HG03432 (cell line): ENCODE results near the gene GUCY2C.

ENCODE experiments used
- ATAC-seq: cut with Tn5 transposase; IDR thresholded peaks from one replicate; pipeline ENCODE4 v1.9.1; 2021; ENCODE audit warnings: mild to moderate bottlenecking, moderate library complexity; ENCODE audit not compliant: unreplicated experiment

GUCY2C gene

DNA sequence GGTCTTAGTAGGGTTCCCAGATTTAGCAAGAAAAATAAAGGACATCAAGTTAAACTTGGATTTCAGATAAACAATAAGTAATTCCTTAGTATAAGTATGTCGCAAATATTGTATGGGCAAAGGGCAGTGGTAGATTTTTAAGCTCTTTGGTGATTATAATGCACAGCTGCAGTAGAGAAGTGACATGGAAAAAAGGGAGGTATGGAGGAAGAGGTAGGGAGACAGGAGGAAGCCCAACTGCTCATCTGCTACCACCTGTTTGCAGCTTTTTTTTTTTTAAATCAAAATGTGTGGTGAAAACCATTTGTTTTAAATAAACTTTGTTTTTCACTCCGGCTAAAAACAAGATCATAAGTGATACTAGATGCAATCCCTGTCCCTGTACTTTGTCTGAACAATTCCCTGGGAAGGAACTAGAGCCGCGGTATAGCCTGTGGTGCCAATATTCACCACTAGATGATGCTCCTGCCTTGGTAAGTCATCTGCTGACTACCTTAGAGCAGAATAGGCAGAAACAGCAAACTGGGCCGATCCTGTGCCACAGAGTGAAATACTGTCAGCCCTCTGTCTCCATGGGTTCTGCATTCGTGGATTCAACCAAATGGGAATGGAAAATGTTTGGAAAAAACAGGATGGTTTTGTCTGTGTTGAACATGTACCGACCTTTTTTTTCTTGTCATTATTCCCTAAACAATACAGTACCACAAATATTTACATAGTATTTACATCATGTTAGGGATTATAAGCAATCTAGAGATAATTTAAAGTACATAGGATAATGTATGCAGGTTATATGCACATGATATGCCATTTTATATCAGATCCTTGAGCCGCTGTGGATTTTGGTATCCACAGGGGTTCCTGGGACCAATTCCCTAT is 66.3 kb downstream of the GUCY2C start:
- ATAC-seq, result peak; percentile 94

GRCh38 chr12:14628771-14629170 is 67.6 kb downstream of the GUCY2C start:
- no peak for ATAC-seq

- ATAC-seq, result peak; percentile 81
Measured at GRCh38 chr12:14621826-14622225, 74.6 kb downstream of the GUCY2C start.

GRCh38 chr12:14619741-14620501 is 76.5 kb downstream of the GUCY2C start:
- ATAC-seq, result peak; percentile 62

- no peak for ATAC-seq
Measured at GRCh38 chr12:14618983-14619382, 77.4 kb downstream of the GUCY2C start.

DNA sequence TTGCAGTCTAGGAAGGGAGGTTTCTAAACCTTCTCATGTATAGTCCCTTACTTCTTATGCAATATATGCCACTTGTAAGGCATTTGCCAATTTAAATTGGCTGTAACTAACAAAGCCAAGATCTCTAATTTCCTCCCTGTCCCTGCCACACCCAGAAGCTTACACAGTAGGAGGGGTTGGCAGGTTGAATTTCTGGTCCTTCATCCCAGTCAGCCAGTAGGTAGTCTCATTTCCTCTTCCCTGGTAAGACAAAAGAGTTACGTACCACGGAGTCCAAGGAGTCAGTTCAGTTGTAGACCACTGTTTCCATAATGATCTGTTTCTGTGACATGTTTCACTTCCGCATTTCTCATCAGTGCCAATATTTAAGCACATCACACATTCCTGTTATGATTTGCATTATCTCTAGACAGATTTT is 81.7 kb downstream of the GUCY2C start:
- ATAC-seq, result peak; percentile 56

DNA sequence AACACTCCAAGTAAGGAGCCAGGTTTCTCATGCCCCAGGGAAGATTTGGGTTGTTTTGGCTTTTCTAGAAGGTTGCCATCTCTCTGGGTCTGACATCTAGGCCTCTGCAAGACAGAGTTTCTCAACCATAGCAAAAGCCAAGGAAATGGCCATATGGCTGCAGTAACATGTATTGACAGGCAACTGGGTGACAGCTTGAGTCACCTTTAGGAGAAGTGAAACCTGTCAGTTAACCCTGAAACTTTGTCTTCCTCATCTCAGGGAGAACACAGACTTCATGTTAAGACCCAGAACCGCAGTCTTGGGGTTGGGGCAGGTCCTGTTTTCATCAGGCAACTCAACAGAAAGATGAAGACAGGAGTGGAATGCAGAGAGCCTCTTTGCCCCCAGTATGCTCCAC is 82.7 kb downstream of the GUCY2C start:
- peak; percentile 95 for ATAC-seq

DNA sequence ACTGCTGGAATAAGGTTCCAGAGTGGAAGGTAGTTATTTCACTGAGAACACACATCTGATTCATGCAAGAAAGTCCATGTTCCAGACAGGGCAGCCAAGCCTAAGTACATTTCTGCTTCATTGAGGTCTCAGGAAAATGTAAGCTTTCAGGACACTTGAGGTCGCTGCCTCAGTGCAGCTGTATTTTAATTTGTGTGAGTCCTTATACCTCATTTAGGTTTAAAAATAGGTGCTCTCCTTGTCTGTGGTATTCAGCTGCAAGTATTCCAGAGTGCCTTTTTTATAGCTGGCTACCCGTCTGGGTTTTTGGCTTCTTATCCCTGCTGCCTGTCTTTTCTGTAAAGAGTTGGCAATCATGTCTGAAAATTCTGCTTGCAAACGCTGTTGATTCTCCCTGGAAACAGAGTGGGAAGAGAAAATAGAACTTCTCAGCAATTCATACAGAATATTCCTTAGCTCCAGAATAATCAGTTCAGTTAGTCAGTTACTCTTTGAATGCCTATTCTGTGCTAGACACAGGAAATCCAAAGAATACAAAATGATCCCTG is 83.4 kb downstream of the GUCY2C start:
- no peak for ATAC-seq

GRCh38 chr12:14612250-14612649 is 84.1 kb downstream of the GUCY2C start:
- ATAC-seq, result no peak

DNA sequence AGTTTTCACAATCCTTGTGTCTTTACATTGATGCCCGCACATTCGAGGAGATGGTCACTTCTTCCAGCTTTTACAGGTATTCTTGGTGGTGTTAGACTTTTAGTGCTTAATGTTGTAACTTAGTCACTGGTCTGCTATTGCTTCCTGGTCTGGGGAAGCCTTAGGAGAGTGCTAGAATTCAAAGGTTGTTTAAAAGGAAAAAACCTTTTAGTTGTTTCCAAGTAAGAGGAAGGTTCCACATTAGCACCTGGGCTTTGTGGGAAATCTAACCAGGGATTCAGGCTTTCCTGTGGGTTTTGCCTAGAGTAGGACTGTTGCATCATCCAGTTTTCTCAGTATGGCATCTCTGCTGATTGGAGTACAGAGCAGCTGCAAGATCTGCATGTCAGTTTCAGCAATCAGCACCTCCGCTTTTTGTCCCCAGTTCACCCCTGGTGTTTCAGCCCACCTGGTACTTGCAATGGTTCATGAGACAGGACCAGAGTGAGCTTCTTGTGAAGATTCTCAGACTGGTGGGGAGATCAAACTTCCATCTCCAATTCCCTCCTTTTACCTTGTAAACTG is 84.7 kb downstream of the GUCY2C start:
- no peak for ATAC-seq

DNA sequence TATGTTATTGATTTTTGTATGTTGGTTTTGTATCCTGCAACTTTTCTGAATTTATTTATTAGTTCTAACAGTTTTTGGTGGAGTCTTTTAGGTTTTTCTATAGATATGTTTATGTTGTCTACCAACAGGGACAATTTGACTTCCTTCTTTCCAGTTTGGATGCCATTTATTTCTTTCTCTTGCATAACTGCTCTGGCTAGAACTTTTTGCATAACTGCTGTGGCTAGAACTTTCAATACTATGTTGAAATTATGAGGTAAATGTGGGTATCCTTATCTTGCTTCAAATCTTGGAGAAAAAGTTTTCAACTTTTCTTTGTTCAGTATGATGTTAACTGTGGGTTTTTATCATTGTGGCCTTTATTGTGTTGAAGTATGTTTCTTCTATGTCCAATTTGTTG is 88.8 kb downstream of the GUCY2C start:
- no peak for ATAC-seq

DNA sequence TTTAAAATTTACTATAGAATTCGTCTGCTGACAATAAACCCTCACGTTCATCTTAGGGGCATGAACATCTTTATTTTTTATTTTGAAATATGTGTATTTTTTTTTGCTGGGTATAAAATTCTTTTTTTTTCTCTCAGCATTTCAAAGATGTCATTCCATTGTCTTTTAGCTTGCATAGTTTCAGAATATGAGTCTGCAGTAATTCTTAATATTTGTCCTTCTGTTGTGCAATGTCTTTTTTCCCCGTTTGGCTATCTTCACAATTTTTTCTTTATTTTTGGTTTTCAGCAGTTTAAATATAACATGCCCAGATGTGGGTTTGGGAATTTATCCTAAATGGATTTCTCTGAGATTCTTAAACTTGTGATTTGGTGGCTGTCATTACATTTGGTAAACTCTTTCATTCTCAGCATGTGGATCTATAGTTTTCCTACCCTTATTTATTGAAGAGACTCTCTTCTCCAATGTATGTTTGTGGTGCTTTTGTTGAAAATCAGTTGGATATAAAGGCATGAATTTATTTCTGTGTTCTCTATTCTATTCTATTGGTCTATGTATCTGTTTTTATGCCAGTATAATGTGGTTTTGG is 90.9 kb downstream of the GUCY2C start:
- ATAC-seq, result no peak

DNA sequence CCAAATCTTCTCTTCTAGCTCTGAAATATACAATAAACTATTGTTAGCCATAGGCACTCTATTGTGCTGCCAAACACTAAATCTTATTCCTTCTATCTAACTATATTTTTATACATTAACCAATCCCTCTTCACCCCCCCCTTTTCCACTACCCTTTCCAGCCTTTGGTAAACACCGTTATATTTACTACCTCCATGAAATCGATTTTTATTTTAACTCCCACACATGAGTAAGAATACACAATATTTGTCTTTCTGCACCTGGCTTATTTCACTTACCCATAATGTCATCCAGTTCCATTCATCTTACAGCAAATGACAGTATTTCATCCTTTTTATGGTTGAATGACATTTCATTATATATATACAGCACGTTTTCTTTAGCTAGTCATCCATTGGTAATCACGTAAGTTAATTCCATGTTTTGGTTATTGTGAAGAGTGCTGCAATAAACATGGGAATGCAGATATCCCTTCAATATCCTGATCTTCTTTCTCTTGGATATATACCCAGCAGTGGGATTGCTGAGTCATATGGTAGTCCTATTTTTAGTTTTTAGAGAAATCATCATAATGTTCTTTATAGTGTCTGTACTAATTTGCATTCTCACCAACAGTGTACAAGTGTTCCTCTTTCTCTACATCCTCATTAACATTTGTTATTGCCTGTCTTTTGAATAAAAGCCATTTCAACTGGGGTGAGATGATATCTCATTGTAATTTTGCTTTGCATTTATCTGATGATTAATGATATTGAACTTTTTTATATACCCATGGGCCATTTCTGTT is 94.5 kb downstream of the GUCY2C start:
- ATAC-seq, result no peak

GRCh38 chr12:14597480-14597879 is 98.9 kb downstream of the GUCY2C start:
- no peak for ATAC-seq

GRCh38 chr12:14591719-14592118 is 104.7 kb downstream of the GUCY2C start:
- no peak for ATAC-seq

DNA sequence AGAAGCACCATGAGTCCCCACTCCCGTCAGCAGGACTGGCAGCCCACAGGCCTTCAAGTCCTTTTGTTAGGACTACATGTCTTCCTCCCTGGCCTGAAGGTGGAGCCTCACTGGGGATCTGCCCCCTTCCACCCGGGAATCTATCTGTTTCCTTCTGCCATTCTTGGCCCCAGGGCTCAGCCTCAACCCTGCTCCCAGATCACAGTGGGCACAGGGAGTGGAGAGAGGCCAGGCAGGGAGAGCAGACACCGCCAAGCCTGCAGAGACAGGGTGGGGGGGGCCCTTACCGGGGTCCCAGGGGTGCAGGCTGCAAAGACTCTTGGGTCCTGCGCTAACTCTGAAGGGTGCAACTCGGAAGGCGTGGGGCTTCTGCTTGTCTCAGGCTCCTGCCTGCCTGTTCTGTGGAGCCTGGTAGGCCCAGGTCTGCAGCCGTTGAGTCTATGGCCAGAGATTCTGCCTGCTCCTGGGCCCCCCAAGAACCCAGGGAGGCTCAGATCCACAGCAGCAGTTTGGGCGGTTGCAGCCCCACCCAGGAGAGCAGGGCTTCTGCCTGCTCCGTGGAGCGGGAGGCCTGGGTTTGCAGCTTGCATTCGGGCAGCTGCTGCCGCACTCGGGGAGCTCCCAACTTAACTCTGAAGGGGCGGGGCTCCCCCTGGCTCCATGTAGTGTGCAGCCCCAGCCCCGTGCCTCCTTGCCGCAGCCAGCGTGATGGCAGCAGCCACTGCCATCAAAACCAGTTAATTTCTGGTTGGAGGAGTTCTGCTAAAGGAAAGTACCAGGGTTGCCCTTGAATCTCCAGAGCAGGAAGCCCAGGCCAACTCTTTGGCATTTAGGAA is 107.0 kb downstream of the GUCY2C start:
- no peak for ATAC-seq

DNA sequence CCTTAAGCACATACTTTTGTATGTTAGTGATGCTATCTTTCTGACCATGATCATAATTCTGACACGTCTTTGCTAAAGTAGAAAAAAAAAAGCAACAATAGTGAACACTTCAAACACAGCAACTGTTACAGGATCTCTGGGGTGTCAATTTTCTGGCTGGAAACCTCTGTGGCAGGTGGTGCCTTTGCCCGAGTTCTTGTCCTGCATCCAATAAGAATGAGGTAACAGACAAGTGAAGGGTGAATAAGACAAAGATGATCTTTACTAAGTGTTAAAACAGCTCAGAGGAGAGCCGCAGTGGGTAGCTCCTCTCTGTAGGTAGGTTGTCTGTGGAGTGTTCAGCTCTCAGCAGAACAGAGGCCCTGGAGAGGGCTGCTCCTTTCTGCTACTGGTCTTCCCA is 107.8 kb downstream of the GUCY2C start:
- no peak for ATAC-seq

- no peak for ATAC-seq
Measured at GRCh38 chr12:14578646-14579045, 117.8 kb downstream of the GUCY2C start.

GRCh38 chr12:14577344-14577743 is 119.1 kb downstream of the GUCY2C start:
- peak; percentile 81 for ATAC-seq
